GM19023 (cell line): ENCODE data around the gene GALNT17.
"Not testable (repeated sequence)": the region's sequence is repeated elsewhere in the genome, so short reads cannot be mapped to it uniquely, and the experiment has no call there.

Experiments used
- ATAC-seq: cut with Tn5 transposase; IDR thresholded peaks from one replicate; pipeline ENCODE4 v1.9.1; 2021; ENCODE audit warnings: mild to moderate bottlenecking, moderate library complexity; ENCODE audit not compliant: unreplicated experiment

The GALNT17 gene

DNA sequence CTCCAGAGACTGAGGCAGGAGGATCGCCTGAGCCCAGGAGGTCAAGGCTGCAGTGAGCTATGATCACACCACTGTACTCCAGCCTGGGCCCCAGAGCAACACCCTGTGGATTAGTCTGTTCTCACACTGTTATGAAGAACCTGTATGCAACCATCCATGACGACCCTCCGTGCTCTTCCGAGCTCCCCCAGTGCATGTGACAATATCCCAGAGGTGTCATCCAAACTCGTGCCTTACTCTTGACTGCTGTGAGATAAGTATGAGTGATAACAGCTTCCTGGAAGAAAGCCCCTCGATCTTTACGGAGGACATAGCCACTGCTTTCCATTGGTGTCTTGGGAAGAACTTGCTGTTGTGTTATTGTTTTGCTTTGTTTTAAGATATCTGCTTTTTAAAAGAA, 591.9 kb downstream of the GALNT17 start:
- ATAC-seq: no peak

- ATAC-seq: no peak
Measured at GRCh38 chr7:71727347-71727746, 595.4 kb downstream of the GALNT17 start.

DNA sequence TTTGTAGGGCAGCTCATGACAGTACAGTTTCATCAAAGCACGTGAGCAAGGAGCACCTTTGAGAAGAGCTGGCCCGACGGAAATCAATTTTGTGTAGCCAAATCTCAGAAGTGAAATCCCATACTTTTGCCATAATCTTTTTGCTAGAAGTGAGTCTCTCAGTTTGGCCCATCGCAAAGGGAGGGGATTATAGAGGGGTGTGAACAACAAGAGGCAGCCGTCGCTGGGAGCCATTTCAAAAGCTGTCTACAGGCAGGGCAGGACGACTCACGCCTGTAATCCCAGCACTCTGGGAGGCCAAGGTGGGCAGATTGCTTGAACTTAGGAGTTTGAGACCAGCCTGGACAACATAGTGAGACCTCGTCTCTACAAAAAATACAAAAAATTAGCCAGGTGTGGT, 599.8 kb downstream of the GALNT17 start:
- no peak for ATAC-seq

DNA sequence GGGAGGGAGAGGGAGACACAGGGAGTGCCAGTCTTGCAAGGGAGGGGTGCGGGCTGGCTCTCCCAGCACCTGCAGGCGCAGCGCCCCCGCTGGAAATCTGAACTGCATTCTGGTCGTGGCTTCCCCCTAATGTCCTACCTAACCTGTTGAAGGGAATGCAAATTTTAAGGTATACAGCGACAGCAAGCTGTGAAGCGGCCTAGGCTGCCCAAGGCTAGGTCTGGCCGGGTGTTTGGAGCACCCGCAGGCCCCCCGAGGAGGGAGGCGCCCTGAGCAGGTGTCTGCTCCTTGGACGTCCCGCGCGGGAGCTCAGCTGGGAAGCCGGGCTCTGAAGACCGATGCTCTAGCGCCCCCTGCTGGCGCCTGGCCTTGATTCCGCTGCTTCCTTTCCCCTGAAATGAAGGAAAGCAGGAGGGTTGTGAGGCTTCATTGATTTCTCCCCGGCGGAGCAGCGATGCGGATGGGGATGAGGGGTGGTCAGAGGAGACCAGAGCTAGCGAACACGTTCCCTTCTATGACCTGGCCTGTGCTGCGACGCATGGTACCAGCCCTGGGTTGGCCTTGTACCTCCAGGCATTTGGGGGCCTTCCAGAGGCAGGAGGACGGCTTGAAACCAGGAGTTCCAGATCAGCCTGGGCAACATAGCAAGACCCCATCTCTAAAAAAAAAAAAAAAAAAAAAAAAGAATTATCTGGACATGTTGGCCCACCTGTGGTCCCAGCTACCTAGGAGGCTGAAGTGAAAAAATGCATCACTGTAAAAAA, 601.3 kb downstream of the GALNT17 start:
- peak; percentile 68 for ATAC-seq

- no peak for ATAC-seq
Measured at GRCh38 chr7:71735961-71736556, 604.1 kb downstream of the GALNT17 start.

DNA sequence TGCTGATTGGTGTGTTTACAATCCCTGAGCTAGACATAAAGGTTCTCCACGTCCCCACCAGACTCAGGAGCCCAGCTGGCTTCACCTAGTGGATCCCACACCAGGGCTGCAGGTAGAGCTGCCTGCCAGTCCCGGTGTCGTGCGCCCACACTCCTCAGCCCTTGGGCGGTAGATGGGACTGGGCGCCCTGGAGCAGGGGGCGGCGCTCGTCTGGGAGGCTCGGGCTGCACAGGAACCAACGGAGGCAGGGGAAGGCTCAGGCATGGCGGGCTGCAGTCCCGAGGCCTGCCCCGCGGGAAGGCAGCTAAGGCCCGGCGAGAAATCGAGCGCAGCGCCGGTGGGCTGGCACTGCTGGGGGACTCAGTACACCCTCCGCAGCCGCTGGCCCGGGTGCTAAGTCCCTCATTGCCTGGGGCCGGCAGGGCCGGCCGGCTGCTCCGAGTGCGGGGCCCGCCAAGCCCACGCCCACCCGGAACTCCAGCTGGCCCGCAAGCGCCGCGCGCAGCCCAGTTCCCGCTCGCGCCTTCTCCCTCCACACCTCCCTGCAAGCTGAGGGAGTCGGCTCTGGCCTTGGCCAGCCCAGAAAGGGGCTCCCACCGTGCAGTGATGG, 606.1 kb downstream of the GALNT17 start:
- not testable (repeated sequence) for ATAC-seq

DNA sequence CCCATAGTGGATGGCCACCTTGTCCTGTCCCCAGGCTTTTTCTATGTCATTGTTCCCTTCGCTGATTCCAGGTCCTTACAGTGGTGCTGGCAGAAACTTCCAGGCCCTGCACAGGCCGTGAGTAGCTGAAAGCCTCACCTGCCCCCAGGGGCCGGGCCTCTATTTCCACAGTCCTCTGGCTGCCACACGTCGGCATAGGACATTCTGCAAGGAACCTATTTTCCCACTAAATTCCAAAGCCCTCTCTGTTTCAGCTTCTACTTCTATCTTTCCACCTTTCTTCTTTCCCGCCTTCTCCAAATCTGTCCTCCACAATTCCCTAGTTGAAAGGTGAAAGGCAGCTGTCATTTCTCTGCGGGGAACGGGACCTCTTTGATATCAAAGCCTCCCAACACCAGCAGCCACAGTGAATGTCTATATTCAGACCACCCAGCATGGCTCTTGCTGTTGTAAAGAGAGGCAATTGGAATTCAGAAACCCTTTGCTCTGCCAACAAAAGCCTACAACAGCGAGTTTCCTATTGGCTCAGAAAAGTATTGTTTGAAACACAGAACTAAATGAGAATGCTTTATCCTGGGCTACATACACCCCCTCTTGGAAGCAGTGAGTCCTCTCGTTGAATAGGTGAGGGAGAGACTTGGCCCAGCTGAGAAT, 607.7 kb downstream of the GALNT17 start:
- ATAC-seq: no peak

GRCh38 chr7:71740174-71740560, 608.2 kb downstream of the GALNT17 start:
- ATAC-seq: no peak

DNA sequence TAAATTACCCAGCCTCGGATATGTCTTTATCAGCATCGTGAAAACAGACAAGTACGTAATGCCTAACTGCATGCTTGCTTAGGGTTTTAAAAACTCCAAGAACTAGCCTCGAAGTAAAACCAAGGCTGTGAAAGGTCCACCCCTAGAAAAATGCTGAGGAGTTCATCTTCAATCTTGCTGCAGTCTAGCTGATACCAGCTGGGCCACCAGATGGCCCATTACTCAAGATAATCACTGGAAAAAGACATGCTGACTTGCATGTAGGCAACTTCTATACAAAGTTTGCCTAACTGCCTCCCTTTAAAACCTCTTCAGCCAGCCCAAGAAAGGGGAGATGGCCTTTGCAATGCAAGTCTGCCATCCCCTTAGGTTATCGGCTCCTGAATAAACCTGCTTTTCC, 614.1 kb downstream of the GALNT17 start:
- no peak for ATAC-seq

GRCh38 chr7:71750290-71750689, 618.3 kb downstream of the GALNT17 start:
- no peak for ATAC-seq

DNA sequence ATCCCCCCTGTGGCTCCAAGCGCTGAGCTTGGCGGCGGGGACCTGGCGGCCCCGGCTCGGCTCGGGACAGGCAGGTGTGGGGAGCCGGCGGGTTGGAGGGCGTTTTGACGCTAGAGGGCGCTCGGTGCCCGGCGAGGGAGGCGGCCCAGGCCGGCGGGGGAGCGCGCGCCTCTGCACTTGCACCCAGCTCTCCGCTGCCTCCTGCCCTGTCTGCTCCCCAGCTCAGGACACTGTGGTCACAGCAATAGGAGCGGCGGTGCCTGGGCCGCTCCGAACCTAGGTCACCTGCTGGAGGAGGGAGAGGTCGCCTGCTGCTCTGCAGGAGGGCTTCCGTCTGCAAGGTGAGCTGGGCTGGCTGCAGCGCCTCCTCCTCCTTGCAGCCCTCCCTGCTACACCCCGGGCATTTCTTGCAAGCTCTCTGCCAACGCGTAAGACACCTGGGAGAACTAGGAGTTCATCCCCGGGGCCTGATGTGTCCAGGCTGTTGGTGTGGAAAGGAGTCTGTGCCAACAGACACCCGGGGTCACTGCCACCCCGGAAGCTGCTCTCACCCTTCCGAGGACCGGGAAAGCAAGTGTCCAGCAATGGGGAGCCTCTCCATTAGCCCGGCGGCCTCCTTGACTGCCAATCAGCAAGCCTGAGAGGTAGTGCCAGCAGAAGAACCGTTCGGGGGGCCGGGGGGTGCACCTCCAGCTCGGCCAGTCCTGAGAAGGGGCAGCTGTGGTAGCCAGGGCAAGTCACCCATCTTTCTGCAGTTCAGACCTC, 620.4 kb downstream of the GALNT17 start:
- ATAC-seq: no peak

DNA sequence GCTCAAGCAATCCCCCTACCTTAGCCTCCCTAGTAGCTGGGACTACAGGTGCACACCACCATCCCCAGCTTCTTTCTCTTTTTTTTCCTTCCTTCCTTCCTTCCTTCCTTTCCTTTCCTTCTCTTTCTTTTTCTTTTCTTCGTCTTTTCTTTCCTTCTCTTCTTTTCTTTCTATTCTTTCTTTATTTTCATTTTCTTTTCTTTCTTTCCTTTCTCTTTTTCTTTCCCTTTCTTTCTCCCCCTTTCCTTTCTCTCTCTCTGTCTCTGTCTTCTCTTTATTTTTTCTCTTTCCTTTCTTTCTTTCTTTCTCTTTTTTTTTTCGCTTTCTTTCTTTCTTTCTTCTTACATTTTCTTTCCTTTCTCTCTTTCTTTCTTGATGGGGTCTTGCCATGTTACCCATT, 621.3 kb downstream of the GALNT17 start:
- no peak for ATAC-seq

DNA sequence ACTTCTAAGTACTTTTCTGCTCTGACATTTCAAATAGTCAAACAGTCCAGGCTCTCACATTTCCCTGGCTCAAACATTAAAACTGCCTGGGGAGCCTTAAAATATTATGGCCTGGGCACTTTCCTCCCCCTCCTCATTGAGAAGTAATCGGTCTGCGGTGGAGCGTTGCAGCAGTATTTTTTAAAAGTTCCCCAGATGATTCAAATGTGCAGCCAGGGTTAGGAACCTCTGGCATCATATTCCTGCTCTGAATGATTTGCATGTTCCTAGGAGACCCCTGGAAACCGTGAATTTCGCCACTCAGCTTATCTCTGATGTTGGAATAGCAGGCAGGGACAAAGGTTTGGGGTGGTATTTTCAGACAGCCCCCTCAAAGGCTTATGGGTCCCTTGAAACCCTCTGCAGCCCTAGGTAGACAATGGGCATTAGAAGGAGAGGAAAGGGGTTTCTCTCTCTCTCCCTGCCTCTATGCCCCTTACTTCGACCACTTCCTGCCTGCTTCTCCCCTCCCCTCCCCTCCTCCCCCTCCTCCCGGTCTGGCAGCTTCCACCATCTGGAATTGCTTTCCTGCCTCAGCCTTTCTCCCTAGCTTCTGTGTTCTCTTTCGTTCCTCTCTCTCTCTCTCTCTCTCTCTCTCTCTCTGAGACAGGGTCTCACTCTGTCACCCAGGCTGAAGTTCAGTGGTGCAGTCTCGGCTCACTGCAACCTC, 622.2 kb downstream of the GALNT17 start:
- no peak for ATAC-seq

DNA sequence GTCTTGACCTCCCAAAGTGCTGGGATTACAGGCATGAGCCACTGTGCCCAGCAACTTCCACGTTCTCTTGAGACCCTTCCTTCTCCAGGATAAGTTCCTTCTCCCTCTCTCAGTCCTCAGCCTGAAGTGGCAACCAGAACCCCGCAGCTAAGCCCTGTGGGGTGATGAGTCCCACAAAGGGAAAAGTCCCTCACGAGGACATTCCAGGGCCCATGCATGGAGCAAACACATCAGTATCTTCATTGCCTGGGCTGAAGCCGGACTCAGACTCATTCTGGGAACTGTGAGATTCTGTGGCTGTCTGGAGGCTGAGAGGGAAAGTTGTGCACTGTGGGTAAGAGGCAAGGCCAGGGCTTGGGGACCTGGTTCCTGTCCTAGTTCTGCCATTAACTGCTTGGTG, 622.9 kb downstream of the GALNT17 start:
- no peak for ATAC-seq

GRCh38 chr7:71761336-71761735, 629.4 kb downstream of the GALNT17 start:
- no peak for ATAC-seq
